ENCODE results near the gene FBXL14.

DNA sequence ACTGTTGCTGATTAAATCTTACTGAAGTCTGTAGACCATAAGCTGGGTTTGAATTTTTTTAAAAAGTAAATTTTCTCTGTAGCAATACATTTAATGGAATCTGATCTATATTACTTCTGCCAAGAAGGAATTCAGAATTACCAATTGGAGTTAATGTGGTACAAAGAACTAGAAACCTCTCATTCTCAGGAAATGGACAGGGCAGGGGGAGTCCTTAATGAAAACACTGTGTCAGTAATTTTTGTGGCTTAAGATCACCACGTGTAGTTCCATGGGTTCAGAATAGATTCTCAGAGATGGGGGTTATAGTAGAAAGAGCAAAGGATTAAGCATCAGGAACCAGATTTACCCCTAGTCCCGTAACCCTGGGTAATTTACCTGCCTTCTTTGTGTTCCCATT, 30.3 kb downstream of the FBXL14 start:
- TF ChIP-seq CTCF (conservative IDR thresholded peaks at IDR 0.05; ENCODE audit: low read depth, low read length): no peak
- no peak for TF ChIP-seq EZH2 (IDR thresholded peaks at IDR 0.05; ENCODE audit: borderline replicate concordance, low read depth, low read length, poor library complexity, severe bottlenecking)
